AG09309 (cell line): ENCODE data around the gene SHOC1.

Experiments
- DNase-seq: peaks from one replicate; pipeline ENCODE4 v3.0.0-alpha.2; 2010; ENCODE audit warnings: low read depth
- H3K4me3 ChIP-seq: 2 replicates; pipeline ENCODE4 v1.5.1; 2011; ENCODE audit warnings: mild to moderate bottlenecking, low read depth, low read length, moderate library complexity; ENCODE audit not compliant: control insufficient read depth
- TF ChIP-seq, protein P1 (sequence below): IDR thresholded peaks from 2 replicates; pipeline ENCODE4 v1.5.1; 2011; ENCODE audit warnings: mild to moderate bottlenecking, low read depth, low read length, inconsistent platforms; ENCODE audit not compliant: insufficient read depth, control insufficient read depth; ENCODE audit errors: missing control alignments

Gene SHOC1

DNA sequence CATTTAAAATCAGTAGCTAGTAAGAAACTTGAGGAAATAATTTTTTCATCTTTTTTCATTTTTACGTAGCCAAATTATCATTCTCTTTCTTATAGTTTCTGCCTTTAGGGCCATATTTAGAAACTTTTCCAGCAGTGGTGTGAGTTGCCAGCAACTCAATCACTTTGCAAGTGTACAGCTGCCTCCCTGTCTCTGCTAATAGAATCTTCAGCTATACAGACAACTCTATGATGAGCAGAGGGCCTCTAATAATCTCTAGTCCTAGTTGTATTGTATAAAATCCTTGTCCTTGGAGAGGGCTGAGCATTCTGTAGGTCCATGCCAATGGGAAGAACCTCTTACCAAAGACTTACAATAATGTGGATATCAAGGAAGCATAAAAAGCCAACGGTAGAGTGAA is 11.5 kb upstream of the SHOC1 start:
- no peak overlapping the region for H3K4me3 ChIP-seq
- no peak for DNase-seq
- TF ChIP-seq, protein P1, sequence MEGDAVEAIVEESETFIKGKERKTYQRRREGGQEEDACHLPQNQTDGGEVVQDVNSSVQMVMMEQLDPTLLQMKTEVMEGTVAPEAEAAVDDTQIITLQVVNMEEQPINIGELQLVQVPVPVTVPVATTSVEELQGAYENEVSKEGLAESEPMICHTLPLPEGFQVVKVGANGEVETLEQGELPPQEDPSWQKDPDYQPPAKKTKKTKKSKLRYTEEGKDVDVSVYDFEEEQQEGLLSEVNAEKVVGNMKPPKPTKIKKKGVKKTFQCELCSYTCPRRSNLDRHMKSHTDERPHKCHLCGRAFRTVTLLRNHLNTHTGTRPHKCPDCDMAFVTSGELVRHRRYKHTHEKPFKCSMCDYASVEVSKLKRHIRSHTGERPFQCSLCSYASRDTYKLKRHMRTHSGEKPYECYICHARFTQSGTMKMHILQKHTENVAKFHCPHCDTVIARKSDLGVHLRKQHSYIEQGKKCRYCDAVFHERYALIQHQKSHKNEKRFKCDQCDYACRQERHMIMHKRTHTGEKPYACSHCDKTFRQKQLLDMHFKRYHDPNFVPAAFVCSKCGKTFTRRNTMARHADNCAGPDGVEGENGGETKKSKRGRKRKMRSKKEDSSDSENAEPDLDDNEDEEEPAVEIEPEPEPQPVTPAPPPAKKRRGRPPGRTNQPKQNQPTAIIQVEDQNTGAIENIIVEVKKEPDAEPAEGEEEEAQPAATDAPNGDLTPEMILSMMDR, result no peak

DNA sequence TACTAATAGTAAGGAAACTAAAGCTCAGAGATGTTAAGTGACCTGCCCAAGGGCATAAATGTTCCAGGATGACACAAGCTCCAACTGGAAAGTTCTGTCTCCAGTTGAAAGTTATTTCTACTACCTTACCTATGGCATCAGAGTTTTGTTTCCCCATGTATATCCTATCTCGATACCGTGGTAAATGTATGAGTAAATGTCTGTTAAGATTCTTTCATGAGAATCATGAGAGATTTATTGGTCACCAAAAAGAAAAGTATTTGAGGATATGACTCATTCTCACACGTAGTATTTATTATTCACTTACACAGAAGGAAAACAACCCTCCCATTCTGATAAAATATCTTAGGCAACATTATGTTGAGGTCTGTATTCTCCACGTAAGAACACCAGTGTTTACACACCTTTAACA is 11.1 kb upstream of the SHOC1 start:
- DNase-seq, result peak; percentile 42
- TF ChIP-seq, protein P1, result no peak
- H3K4me3 ChIP-seq, result no peak overlapping the region

DNA sequence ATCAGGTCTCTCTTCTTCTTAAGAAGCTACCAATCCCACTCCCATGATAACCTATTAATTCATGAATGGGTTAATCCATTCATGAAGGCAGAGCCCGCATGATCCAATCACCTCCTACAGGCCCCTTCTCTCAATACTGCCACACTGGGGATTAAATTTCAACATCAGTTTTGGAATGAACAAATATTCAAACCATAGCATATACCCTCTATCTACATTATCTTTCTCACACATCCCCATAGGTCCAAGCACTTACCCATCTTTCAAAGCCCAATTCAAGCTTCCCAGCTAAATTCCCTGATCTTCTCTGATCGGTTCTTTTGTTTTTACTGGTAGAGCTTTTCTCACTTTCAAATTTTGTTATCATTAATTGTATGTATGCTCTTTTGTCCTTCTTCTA is 10.5 kb upstream of the SHOC1 start:
- no peak overlapping the region for H3K4me3 ChIP-seq
- TF ChIP-seq, protein P1, result no peak
- DNase-seq, result no peak

DNA sequence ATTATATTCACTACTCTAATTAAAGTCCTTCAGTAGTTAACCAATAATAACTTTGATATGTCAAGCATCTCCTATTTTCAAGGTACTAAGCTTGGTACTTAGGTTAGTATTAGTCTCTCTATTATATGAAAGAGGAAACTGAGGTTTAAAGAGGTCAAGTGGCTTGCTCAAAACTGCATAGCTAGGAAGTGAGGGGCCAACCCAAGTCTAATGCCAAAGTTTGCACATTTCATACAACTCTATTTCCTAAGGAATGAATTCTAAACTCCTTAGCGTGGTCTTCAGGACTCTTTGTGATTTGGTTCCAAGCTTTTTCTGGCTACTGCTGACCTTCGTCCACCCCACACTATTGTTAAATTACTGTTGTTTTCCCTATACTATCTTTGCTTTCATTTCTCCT is 9.9 kb upstream of the SHOC1 start:
- DNase-seq, result no peak
- TF ChIP-seq, protein P1, result no peak
- no peak overlapping the region for H3K4me3 ChIP-seq

DNA sequence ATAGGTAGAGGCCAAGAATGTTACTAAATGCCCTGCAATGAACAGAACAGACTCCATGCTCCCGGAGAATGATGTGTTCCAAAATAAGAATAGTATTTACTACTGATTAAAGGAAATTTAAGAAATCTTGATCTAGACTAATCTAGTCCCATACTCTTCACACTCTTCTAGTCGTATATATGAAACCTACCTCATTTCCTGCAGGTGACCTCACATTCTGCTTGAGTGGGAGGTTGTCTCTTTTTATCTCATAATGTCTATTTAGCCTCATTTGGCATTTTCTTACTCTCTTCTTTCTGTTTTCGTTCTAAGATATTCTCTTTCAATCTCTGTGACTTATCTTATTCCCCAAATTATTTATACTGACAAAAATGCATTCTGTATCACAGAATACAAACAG is 9.2 kb upstream of the SHOC1 start:
- no peak overlapping the region for H3K4me3 ChIP-seq
- DNase-seq, result no peak
- TF ChIP-seq, protein P1, result no peak

DNA sequence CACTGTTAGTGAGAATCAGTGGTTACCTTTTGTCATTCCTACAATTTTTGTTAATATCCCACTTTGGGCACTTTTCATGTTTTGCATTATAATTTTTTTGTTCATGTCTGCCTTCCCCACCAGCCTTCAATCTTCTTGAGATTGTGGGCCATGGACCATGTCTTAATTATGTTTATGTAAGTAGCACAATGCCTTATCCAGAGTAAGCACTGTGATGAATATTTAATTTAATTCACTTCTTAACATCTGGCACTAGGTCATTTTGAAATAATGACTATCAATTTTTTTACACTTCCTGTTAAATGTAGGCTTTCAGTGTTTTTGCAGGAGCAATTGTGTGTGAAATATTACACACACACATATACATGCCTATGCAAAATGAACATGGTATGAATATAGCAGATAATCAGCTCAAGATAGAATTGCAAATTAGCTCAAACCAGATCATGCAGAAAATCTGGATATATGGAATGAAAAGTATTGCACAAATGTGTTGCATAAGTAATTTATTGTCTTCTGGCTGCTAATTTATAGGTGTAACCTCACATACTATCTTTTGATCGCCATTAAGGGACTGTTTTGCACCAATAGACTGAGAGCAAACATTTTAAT is 5.3 kb upstream of the SHOC1 start:
- DNase-seq, result no peak
- TF ChIP-seq, protein P1, result no peak
- no peak overlapping the region for H3K4me3 ChIP-seq

DNA sequence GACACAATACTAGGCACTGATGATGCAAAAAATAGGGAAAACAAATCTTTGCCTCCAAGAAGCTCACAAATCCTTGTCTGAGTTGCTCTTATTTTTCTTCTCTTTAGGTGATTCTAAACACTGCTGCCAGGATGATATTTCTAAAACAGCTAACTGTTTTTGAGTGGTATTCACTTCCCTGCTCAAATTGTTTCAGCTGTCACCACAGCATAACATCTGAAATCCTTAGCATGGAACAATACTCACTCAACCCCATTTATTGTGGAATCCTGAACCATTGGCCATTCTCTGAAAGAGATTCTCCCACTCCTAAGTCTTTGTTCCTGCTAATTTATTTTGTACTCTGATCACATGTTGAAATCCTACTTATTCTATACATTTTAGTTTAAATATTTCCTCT is 4.8 kb upstream of the SHOC1 start:
- H3K4me3 ChIP-seq, result no peak overlapping the region
- TF ChIP-seq, protein P1, result no peak
- DNase-seq, result no peak
